HS-5 (cell line): Measurements from ENCODE around the gene TMEM198.

Source experiments
- DNase-seq: peaks from one replicate; pipeline ENCODE4 v3.0.0-alpha.2; 2012; ENCODE audit warnings: low read depth

TMEM198 gene

GRCh38 chr2:219543596-219544358 lies at the start of gene TMEM198, which contains the start of gene CHPF:
Gene TMEM198 (plus strand): TSS chr2:219544028. CDS start chr2:219544728, 700 bp downstream.
Gene CHPF (minus strand): TSS chr2:219543809. CDS start chr2:219543538, 271 bp downstream.
- peak; percentile 93 for DNase-seq

GRCh38 chr2:219494952-219495530 lies 48.8 kb upstream of the TMEM198 start:
- DNase-seq = no peak

- DNase-seq = no peak
These were observed 48.2 kb upstream of the TMEM198 start for GRCh38 chr2:219495531-219496122.

- no peak for DNase-seq
These were observed 47.5 kb upstream of the TMEM198 start for GRCh38 chr2:219496247-219496824.

- no peak for DNase-seq
These were observed 46.9 kb upstream of the TMEM198 start for GRCh38 chr2:219496825-219497494.

- DNase-seq = peak; percentile 63
These were observed 46.1 kb upstream of the TMEM198 start for GRCh38 chr2:219497495-219498279.

- peak; percentile 98 for DNase-seq
These were observed 45.4 kb upstream of the TMEM198 start, which contains the start of gene GMPPA for GRCh38 chr2:219498280-219499057. Gene GMPPA (plus strand): TSS chr2:219498891. CDS start chr2:219499976, 1,085 bp downstream.

- no peak for DNase-seq
These were observed 44.8 kb upstream of the TMEM198 start for GRCh38 chr2:219499058-219499307.

- DNase-seq = no peak
These were observed 44.3 kb upstream of the TMEM198 start for GRCh38 chr2:219499555-219499954.

- DNase-seq = no peak
These were observed 43.7 kb upstream of the TMEM198 start for GRCh38 chr2:219500135-219500534.

GRCh38 chr2:219501849-219502248 lies 42.0 kb upstream of the TMEM198 start:
- no peak for DNase-seq

- no peak for DNase-seq
These were observed 41.2 kb upstream of the TMEM198 start for GRCh38 chr2:219502618-219503017.

- no peak for DNase-seq
These were observed 38.2 kb upstream of the TMEM198 start for GRCh38 chr2:219505585-219505984.

- DNase-seq = no peak
These were observed 37.6 kb upstream of the TMEM198 start for GRCh38 chr2:219506153-219506801.

- no peak for DNase-seq
These were observed 36.9 kb upstream of the TMEM198 start for GRCh38 chr2:219506802-219507526.

GRCh38 chr2:219507581-219508443 lies 36.0 kb upstream of the TMEM198 start:
- DNase-seq = no peak

- DNase-seq = no peak
These were observed 35.4 kb upstream of the TMEM198 start for GRCh38 chr2:219508444-219508734.

GRCh38 chr2:219508971-219509779 lies 34.7 kb upstream of the TMEM198 start:
- DNase-seq = no peak
